ENCODE results near the gene RHBDL3. TPM values are rescaled to one million over a fixed set of nuclear protein-coding genes. Genes with fewer than 3 reads are reported as not detected.

The RHBDL3 gene
- total RNA-seq, 5 donors from 2014 or later (not counting 1 experiment from before 2014, with no cell fraction given): 0.07 TPM; not detected in 4

GRCh38 chr17:32333187-32333586, 67.6 kb downstream of the RHBDL3 start:
- Histone ChIP-seq H3K27me3 (replicated peaks in 1 of 2; ENCODE audit: control insufficient read depth in 2 of 2, extremely low read depth in 1 of 2, insufficient read depth in 2 of 2, low read length in 1 of 2) (no peaks in the 10 kb centered on the region), H3K36me3 (ENCODE audit: control insufficient read depth in 2 of 2, extremely low read depth in 1 of 2, insufficient read depth in 1 of 2, low read length in 1 of 2) (peaks cover 0 to 38% of the 10 kb centered on the region in 2 donors), H3K4me1 (ENCODE audit: control insufficient read depth in 1 of 2, extremely low read depth in 1 of 2, insufficient read depth in 2 of 2, low read length in 2 of 2) (peaks cover 8 to 11% of the 10 kb centered on the region in 2 experiments), H3K9me3 (no peaks in the 10 kb centered on the region), H3K27ac (ENCODE audit: low read length) (no peak overlapping the region), H3K4me3 (ENCODE audit: control insufficient read depth in 1 of 2, extremely low read depth in 1 of 2, low read length in 1 of 2) (no peak overlapping the region)
- peaks cover 25% of the 10 kb centered on the region for H3K36me3 Mint-ChIP-seq
- DNase-seq: no peak
- no peak overlapping the region for H3K27ac Mint-ChIP-seq
- CTCF ChIA-PET: no interaction called here
- peaks cover 20 to 29% (median 21%) of the 10 kb centered on the region in 3 donors for H3K4me1 Mint-ChIP-seq
- H3K9me3 Mint-ChIP-seq: no peaks in the 10 kb centered on the region
- POLR2A ChIA-PET: no interaction called here
- H3K27me3 Mint-ChIP-seq: no peaks in the 10 kb centered on the region
- no peak for ATAC-seq (replicated peaks in 1 of 4)
- no peak overlapping the region for H3K4me3 Mint-ChIP-seq
- WGBS (ENCODE audit: insufficient coverage): no CpG with 5 or more reads among the region's 2 CpGs

GRCh38 chr17:32335046-32335445, 69.4 kb downstream of the RHBDL3 start:
- DNase-seq: no peak
- ChIA-PET POLR2A (no interaction called here), CTCF (interaction anchor here in 1 of 2 donors (0.7 kb wide), 1 partner anchor 289 kb away, joined by 3 read pairs; no protein-coding TSS in a partner anchor)
- Mint-ChIP-seq H3K4me1 (peaks cover 20 to 23% (median 22%) of the 10 kb centered on the region in 3 donors), H3K36me3 (peaks cover 25% of the 10 kb centered on the region), H3K27me3 (no peaks in the 10 kb centered on the region), H3K9me3 (no peaks in the 10 kb centered on the region), H3K27ac (no peak overlapping the region), H3K4me3 (no peak overlapping the region)
- Histone ChIP-seq H3K27me3 (replicated peaks in 1 of 2; ENCODE audit: control insufficient read depth in 2 of 2, extremely low read depth in 1 of 2, insufficient read depth in 2 of 2, low read length in 1 of 2) (no peaks in the 10 kb centered on the region), H3K4me1 (ENCODE audit: control insufficient read depth in 1 of 2, extremely low read depth in 1 of 2, insufficient read depth in 2 of 2, low read length in 2 of 2) (peaks cover 7 to 8% of the 10 kb centered on the region in 2 experiments), H3K9me3 (no peaks in the 10 kb centered on the region), H3K36me3 (ENCODE audit: control insufficient read depth in 2 of 2, extremely low read depth in 1 of 2, insufficient read depth in 1 of 2, low read length in 1 of 2) (peaks cover 0 to 43% of the 10 kb centered on the region in 2 donors), H3K4me3 (ENCODE audit: control insufficient read depth in 1 of 2, extremely low read depth in 1 of 2, low read length in 1 of 2) (no peak overlapping the region), H3K27ac (ENCODE audit: low read length) (no peak overlapping the region)
- no peak for ATAC-seq (replicated peaks in 1 of 4)

GRCh38 chr17:32335687-32336086, 70.1 kb downstream of the RHBDL3 start:
- ChIA-PET POLR2A (no interaction called here), CTCF (interaction anchor here in 1 of 2 donors (0.7 kb wide), 1 partner anchor 289 kb away, joined by 3 read pairs; no protein-coding TSS in a partner anchor)
- Mint-ChIP-seq H3K36me3 (peaks cover 25% of the 10 kb centered on the region), H3K9me3 (no peaks in the 10 kb centered on the region), H3K4me3 (no peak overlapping the region), H3K27ac (no peak overlapping the region), H3K4me1 (peaks cover 13 to 21% (median 18%) of the 10 kb centered on the region in 3 donors), H3K27me3 (no peaks in the 10 kb centered on the region)
- Histone ChIP-seq H3K4me1 (ENCODE audit: control insufficient read depth in 1 of 2, extremely low read depth in 1 of 2, insufficient read depth in 2 of 2, low read length in 2 of 2) (peaks cover 3 to 6% of the 10 kb centered on the region in 2 experiments), H3K4me3 (ENCODE audit: control insufficient read depth in 1 of 2, extremely low read depth in 1 of 2, low read length in 1 of 2) (no peak overlapping the region), H3K9me3 (no peaks in the 10 kb centered on the region), H3K27me3 (replicated peaks in 1 of 2; ENCODE audit: control insufficient read depth in 2 of 2, extremely low read depth in 1 of 2, insufficient read depth in 2 of 2, low read length in 1 of 2) (no peaks in the 10 kb centered on the region), H3K27ac (ENCODE audit: low read length) (no peak overlapping the region), H3K36me3 (ENCODE audit: control insufficient read depth in 2 of 2, extremely low read depth in 1 of 2, insufficient read depth in 1 of 2, low read length in 1 of 2) (peaks cover 0 to 43% of the 10 kb centered on the region in 2 donors)
- ATAC-seq (replicated peaks in 1 of 4): no peak
- WGBS (ENCODE audit: insufficient coverage): no CpG with 5 or more reads among the region's 4 CpGs
- DNase-seq: no peak

GRCh38 chr17:32341141-32341856, 75.7 kb downstream of the RHBDL3 start:
- DNase-seq (peak in 34 of 35 experiments; percentile 32 to 80 (median 48)), ATAC-seq (replicated peaks in 1 of 4) (peak; percentile 39 to 56 (median 42))
- ChIA-PET POLR2A (interaction anchor here in 1 of 2 donors (0.6 kb wide), 1 partner anchor 13 kb away, joined by 3 read pairs; no protein-coding TSS in a partner anchor), CTCF (interaction anchor here in 1 of 2 donors (0.6 to 2.0 kb wide), 6 partner anchors 9 to 334 kb away, joined by 3 to 7 read pairs (median 3); partner anchors contain the start of gene PSMD11)
- Histone ChIP-seq H3K27ac (ENCODE audit: low read length) (peak overlapping the region; percentile 84), H3K4me3 (ENCODE audit: control insufficient read depth in 1 of 2, extremely low read depth in 1 of 2, low read length in 1 of 2) (peak overlapping the region; percentile 74 to 75), H3K4me1 (ENCODE audit: control insufficient read depth in 1 of 2, extremely low read depth in 1 of 2, insufficient read depth in 2 of 2, low read length in 2 of 2) (peaks cover 4 to 19% of the 10 kb centered on the region in 2 experiments), H3K9me3 (no peaks in the 10 kb centered on the region), H3K27me3 (replicated peaks in 1 of 2; ENCODE audit: control insufficient read depth in 2 of 2, extremely low read depth in 1 of 2, insufficient read depth in 2 of 2, low read length in 1 of 2) (no peaks in the 10 kb centered on the region), H3K36me3 (ENCODE audit: control insufficient read depth in 2 of 2, extremely low read depth in 1 of 2, insufficient read depth in 1 of 2, low read length in 1 of 2) (peaks cover 0 to 23% of the 10 kb centered on the region in 2 donors)
- no peaks in the 10 kb centered on the region for H3K27me3 Mint-ChIP-seq
- WGBS (ENCODE audit: insufficient coverage): 0% methylated on average over 6 of the region's 13 CpGs
- peaks cover 5% of the 10 kb centered on the region for H3K36me3 Mint-ChIP-seq
- H3K4me3 Mint-ChIP-seq: peak overlapping the region; percentile 88 to 95 (median 88)
- H3K9me3 Mint-ChIP-seq: no peaks in the 10 kb centered on the region
- H3K4me1 Mint-ChIP-seq: peaks cover 21 to 26% (median 25%) of the 10 kb centered on the region in 3 donors
- peak overlapping the region; percentile 93 to 96 for H3K27ac Mint-ChIP-seq

GRCh38 chr17:32341857-32342602, 76.4 kb downstream of the RHBDL3 start, which contains the start of gene C17orf75:
Gene C17orf75, minus strand, starts transcription at chr17:32342173. Its CDS starts 34 bp downstream, at chr17:32342139.
- CTCF ChIA-PET: interaction anchor here in 1 of 2 donors (1.0 kb wide), 1 partner anchor 119 kb away, joined by 3 read pairs; no protein-coding TSS in a partner anchor
- H3K4me3 ChIP-seq (ENCODE audit: control insufficient read depth in 1 of 2, extremely low read depth in 1 of 2, low read length in 1 of 2): peak within 1 kb of the TSS; percentile 74 to 75
- H3K9me3 ChIP-seq: no peaks in the 10 kb centered on the region
- Mint-ChIP-seq H3K27me3 (no peaks in the 10 kb centered on the region), H3K9me3 (no peaks in the 10 kb centered on the region), H3K4me3 (peak within 1 kb of the TSS; percentile 88 to 95 (median 88)), H3K4me1 (peaks cover 21 to 26% (median 25%) of the 10 kb centered on the region in 3 donors), H3K36me3 (peaks cover 5% of the 10 kb centered on the region), H3K27ac (peak within 1 kb of the TSS; percentile 93 to 96)
- peak; percentile 89 to 95 (median 92) for ATAC-seq (replicated peaks in 1 of 4)
- peaks cover 0 to 16% of the 10 kb centered on the region in 2 donors for H3K36me3 ChIP-seq (ENCODE audit: control insufficient read depth in 2 of 2, extremely low read depth in 1 of 2, insufficient read depth in 1 of 2, low read length in 1 of 2)
- H3K4me1 ChIP-seq (ENCODE audit: control insufficient read depth in 1 of 2, extremely low read depth in 1 of 2, insufficient read depth in 2 of 2, low read length in 2 of 2): peaks cover 4 to 19% of the 10 kb centered on the region in 2 experiments
- DNase-seq: peak; percentile 37 to 84 (median 70)
- H3K27ac ChIP-seq (ENCODE audit: low read length): peak within 1 kb of the TSS; percentile 84
- H3K27me3 ChIP-seq (replicated peaks in 1 of 2; ENCODE audit: control insufficient read depth in 2 of 2, extremely low read depth in 1 of 2, insufficient read depth in 2 of 2, low read length in 1 of 2): no peaks in the 10 kb centered on the region
- POLR2A ChIA-PET: interaction anchor here in 1 of 2 donors (0.5 kb wide), 1 partner anchor 64 kb away, joined by 9 read pairs; no protein-coding TSS in a partner anchor
- under 1% methylated on average over 32 of the region's 47 CpGs for WGBS (ENCODE audit: insufficient coverage)
